GM19240 (cell line): Measurements from ENCODE around the gene OSBPL10.

ENCODE experiments used
- DNase-seq: peaks from one replicate; pipeline ENCODE4 v3.0.0; 2011; ENCODE audit warnings: low spot score; ENCODE audit not compliant: insufficient read length

The OSBPL10 gene

DNA sequence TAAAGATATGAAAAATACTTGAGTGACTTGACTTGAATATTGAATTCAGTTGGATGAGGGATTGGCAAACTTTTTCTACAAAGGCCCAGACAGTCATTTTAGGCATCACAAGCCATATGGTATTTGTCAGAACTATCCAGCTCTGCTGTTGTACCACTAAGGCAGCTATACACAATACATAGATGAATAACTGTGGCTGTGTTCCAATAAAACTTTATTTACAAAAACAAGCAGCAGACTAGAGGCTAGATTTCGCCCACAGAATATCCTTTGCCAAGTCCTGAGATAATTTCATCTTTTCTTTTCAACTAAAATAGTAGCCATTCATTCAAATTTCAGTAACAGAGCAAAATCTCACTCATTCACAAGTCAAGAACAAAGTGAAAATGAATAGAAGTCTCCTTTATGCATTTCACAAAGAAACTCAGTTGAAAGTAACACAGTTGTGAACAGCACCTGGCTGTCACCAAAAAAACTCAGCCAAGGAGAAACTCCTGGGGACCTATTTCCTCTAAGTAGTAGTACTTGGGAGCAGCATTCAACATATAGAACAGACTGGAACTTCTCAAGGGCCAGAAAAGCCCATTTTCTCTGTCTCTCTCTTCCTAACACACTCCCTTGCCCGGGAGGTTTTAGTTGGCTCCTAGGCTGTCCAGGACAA, 56.3 kb downstream of the OSBPL10 start:
- DNase-seq = no peak

GRCh38 chr3:31922962-31923361, 58.1 kb downstream of the OSBPL10 start:
- DNase-seq = no peak

- DNase-seq = no peak
These were observed 59.2 kb downstream of the OSBPL10 start for GRCh38 chr3:31921837-31922236.

DNA sequence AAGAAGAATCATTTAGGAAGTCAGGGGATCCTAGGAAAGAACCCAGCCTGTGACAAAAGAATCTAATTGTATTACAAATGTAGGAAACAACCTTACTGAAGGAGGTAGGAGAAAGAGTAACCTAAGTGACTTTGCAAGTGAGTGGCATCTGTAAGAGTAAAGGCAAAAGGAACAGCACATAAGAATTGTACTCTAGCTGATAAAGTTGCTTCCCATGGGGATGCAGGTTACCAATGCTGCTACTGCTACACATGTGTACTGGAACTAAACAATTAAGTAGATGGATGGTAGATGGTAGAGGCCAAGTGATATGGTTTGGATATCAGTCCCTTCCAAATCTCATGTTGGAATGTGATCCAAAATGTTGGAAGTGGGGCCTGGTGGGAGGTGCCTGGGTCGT, 60.8 kb downstream of the OSBPL10 start:
- no peak for DNase-seq

DNA sequence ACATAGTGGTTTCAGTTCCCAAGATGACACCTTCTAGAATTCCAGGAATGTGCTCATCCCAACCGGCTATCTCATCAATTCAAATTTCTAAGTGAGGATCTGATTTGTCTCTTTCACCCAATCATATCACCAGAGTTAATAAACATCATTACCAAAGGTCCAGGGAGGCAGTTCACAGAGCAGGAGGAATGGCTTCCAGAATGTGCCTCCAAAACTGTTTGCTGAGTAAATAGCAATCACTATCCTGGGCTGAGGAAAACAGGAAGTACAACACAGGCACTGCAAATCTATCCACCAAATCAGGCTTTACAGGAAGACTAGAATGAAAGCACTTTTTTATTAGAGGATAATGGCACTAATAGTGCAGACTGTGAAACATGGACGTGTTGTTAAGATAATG, 61.5 kb downstream of the OSBPL10 start:
- DNase-seq = no peak

GRCh38 chr3:31918179-31919150, 62.6 kb downstream of the OSBPL10 start:
- no peak for DNase-seq

DNA sequence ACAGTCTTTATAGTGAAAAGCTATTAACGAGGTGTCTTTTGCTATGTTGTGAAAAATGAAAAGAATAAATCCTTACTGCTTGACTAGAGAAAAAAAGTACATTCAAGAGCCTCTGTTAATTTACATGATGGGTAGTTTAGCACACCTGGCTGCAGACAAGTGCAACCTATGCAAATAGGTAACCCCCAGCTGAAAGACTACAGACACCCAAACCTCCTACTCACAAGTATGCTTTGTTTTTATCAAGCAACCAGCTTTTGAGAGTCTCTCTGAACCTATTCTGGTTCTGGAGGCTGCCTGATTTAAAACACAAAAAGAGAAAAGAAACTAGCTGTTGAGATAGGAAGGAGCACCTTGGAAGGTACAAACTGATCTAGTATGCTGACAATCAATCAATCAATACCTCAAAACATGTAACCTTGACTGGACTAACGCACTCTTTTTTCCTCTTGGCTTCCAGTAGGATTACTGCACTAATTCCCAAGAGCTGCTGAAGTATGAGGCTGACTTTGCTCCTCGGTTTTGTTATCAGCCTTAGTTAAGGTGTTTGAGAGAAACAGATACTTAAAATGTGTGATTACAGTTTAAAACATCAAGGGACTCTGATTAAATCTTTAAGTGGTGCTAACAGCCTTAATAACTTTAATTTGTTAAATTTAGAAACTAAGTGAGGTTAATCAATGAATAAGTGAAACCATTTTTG, 63.6 kb downstream of the OSBPL10 start:
- DNase-seq = no peak

DNA sequence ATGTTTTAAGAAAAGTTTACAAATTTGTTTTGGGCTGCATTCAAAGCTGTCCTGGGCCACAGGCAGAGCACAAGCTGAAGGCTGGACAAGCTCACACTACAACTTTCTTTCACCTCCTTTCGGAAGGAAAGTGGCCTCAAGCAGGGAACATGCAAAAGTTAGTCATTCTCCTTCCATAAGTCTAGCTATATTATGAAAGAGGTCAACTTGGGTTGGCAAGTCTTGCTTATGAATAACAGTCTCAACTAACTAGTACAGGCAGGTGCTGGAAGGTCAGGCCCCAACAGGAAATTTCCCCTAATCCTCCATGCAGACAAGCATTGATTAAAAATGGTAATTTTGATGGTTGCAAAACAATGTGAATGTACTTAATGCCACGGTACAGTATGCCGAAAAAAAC, 69.4 kb downstream of the OSBPL10 start:
- DNase-seq = no peak

DNA sequence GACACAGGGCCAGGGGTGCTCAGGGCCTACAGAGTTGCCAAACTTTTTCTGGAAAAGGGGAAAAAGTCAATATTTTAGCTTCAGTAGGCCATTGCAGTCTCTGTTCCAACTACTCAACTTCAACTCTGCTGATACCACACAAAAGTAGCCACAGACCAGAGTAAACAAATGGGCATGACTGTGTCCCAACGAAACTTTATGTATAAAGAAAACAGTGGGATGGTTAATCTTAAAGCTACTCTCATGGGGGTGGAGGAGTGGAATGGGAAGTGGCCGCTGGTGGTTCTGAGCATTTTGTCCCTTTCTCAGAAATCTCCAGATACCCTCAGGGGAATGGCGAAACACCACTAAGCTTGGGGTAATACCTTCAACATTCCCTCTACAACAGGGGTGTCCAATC, 69.9 kb downstream of the OSBPL10 start:
- no peak for DNase-seq

DNA sequence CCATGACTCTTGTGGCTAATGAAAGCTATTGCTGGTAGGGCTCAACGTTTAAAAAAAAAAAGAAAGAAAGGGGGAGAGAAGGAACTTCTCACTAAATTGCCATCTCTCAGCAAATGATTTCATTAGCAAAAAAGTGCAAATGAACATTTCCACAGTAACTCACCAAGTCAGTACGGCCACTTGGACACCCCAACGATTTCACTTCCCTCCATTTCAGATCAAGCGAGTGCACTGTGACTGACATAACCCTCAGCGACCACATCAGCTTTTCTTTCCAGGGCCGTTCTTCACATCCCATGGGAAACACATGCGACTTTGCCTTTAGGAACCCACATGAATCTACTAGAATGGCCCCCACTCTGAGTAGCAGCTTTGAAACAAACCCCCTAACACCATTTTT, 71.6 kb downstream of the OSBPL10 start:
- DNase-seq = no peak

DNA sequence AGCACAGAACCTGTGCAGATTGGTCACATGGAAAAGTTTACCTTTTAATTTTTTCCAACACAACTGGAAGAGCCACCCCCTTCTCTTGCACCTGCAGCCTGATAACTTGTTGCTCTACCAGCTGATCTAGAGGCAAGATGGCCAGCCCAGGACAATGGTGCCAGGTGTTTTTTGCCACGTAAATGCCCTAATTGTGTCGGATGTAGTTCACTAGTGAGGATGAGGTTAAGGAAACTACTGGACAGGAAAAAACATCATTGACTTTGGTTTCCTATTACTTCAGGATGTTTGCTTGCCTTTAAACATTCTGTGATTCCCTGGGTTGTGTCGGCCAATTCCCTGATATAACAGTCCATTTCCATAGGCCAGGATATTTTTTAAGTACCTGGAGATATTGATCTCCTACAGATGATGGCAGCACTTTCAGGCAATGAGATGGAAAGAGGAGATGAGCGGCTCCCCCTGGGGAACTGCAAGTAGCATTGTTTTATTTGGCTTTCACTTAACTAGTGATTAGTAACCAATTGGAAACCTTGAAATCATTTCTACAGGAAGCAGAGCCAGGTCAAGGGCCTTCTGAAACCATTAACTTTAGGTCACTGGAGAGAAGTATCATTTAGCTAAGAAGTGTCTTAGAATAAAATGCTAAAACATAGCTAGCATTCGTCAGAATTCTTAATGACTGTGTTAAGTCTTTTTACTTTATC, 72.5 kb downstream of the OSBPL10 start:
- no peak for DNase-seq

DNA sequence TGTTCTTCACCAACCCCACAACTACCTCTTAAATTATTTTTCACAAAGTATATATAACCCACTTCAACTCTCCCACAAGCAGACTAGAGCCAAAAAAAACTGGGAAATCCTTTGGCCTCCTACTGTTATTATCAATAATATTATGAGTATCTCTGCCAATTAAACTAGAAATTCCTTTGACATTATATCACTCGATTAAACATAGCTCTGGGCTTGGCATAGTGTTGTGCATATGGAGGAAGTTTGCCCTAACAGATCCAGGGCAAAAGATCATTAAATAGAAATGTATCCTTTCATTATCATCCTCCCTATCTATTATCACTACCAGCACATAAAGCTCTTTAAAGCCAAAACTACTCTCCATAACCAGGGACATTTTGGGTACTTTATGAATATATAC, 74.9 kb downstream of the OSBPL10 start:
- DNase-seq = no peak

DNA sequence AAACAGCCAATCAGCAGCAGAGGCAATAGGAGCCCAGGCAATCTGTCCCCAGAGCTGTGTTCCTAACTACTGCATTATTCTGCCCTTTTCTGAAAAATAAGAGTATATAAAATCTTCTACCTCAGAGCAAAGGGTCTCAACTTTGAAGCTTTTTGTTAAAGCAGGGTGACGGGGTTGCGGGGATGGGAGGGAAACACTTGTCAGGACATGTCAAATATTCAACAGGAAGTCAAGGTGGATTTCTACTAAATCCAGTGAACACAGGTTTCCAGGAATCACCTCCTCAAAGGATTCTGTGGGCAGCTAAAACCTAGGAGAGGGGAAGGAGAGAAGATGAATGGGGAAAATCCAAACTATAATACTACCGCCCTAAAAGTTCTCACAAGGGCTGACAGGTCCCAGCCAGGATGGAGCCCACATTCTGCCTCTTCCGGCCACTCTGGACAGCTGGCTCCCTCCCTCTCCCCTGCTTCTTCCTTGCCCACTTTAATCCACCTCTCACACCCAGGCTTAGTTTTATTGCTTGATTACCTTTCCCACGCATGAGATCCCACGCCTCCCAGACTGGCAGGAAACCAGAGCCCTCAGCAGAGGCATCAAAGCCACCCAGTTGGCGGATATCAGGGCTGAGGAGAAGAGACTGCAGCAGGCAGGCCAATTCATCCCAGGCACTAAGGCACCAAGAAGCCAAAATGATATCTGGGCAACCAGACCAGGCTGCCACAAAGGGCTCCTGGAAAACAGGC, 77.2 kb downstream of the OSBPL10 start:
- no peak for DNase-seq

DNA sequence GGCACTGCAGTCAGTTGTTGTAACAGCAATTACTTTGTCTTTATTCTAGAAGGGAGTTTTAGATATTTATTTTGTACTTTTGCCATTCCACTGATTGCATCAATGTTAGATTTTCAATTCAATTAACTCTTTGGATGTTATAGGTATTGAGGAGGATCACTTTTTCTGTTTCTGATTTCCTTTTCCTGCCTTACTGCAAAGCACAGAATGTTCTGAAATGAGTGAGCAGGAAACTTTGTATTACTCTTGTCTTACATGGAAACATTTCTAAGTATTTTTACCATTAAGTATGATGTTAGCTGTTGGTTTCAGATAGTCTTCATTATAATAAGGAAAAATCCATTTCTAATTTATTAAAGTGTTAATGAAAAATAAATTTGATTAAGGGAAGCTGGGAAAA, 80.5 kb downstream of the OSBPL10 start:
- DNase-seq = no peak

GRCh38 chr3:31896648-31897433, 84.2 kb downstream of the OSBPL10 start:
- DNase-seq = no peak

DNA sequence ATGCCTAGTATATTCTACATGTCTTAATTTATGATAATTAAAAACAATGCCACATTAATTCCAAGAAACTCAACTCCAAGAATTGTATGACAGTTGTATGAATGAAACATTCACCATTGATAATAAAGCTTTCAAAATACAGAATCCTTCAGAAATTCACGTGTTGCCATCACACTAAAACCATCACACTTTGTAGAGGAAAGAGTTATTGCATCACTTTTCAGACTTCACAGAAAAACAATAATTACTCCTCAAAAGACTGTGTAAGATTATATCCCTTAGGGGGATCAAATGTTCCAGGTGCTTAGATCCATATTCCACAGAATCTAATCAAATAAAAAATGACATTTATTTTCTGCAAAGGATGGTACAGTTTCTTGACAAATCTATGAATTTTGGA, 85.0 kb downstream of the OSBPL10 start:
- no peak for DNase-seq

DNA sequence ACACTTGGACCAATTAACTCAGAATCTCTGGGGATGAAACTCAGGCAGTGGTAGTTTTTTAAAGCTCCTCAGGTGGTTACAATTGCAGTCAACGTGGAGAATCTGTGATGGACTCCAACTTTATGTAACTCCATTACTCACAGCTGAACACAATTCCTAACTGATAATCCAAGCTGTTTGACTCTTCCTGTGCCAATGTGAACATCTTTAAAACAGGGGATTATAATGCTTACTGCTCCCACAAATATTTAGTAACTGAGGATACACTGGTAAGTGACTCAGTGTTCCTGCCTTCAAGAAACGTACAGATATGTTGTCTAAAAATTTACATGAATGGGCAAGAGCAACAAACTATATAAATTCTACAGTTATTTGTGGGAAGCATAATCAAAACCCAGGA, 85.6 kb downstream of the OSBPL10 start:
- DNase-seq = no peak

DNA sequence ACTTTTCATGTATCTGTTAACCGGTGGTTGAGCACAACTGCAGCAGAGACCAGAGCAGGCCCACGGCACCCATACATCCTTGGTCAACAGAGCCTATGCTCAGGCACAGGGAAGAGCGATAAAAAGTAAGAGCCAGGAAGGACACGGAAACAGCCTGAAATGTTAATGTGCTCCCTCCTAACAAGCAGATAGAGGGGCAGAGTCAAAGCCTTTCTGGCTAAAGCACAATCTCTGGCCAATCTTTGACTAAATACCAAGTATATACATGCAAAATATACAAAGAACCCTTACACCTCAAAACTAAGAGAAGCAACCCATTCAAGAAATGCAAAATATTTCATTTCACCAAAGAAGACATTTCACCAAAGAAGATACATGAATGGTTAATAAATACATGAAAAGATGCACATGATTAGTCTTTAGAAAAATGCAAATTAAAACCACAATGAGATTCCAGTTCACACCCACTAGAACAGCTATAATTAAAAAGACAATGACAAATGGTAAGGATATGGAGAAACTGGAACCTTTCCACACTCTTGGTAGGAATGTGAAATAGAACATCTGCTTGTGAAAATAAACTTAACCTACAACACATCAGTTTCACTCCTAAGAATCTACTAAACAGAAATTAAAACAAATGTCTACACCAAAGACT, 88.0 kb downstream of the OSBPL10 start:
- DNase-seq = no peak

GRCh38 chr3:31892500-31892899, 88.6 kb downstream of the OSBPL10 start:
- DNase-seq = no peak
